ENCODE data around the gene XCR1. TPM values are rescaled to one million over a fixed set of nuclear protein-coding genes. Genes with fewer than 3 reads are reported as not detected.

The XCR1 gene
- total RNA-seq, 4 donors from 2014 or later: 0.38 to 8.2 (median 3.0) TPM

- DNase-seq (ENCODE audit: low spot score in 2 of 2): no peak
These were observed 9.6 kb downstream of the XCR1 start for GRCh38 chr3:46017720-46018119.

GRCh38 chr3:46013316-46014094, 13.8 kb downstream of the XCR1 start:
- intact Hi-C loops (cut with DNase I; ENCODE audit: low total_unique reads): no loop called here
- DNase-seq (ENCODE audit: low spot score in 2 of 2): peak in 1 of 2 donors; percentile 15
- H3K4me3 ChIP-seq (ENCODE audit: low read depth, poor library complexity, severe bottlenecking): no peak overlapping the region
- WGBS, 2 donors: 74 to 75% methylated on average over 7 of the region's 7 CpGs
- TF ChIP-seq CTCF (IDR thresholded peaks at IDR 0.05): no peak
- no peak for TF ChIP-seq POLR2A (IDR thresholded peaks at IDR 0.05)

More at GRCh38 chr3:46017720-46018119, 9.6 kb downstream of the XCR1 start:
- TF ChIP-seq POLR2A (IDR thresholded peaks at IDR 0.05): no peak
- TF ChIP-seq CTCF (IDR thresholded peaks at IDR 0.05): no peak
- WGBS, 2 donors: 63 to 77% methylated on average over 2 of the region's 2 CpGs
- H3K4me3 ChIP-seq (ENCODE audit: low read depth, poor library complexity, severe bottlenecking): no peak overlapping the region
- intact Hi-C loops (cut with DNase I; ENCODE audit: low total_unique reads): no loop called here

GRCh38 chr3:46012246-46012645, 15.0 kb downstream of the XCR1 start:
- peak in 1 of 2 donors; percentile 29 for DNase-seq (ENCODE audit: low spot score in 2 of 2)

GRCh38 chr3:46010519-46011113, 16.7 kb downstream of the XCR1 start:
- no peak overlapping the region for H3K4me3 ChIP-seq (ENCODE audit: low read depth, poor library complexity, severe bottlenecking)
- TF ChIP-seq POLR2A (IDR thresholded peaks at IDR 0.05): no peak
- TF ChIP-seq CTCF (IDR thresholded peaks at IDR 0.05): no peak
- intact Hi-C loops (cut with DNase I; ENCODE audit: low total_unique reads): no loop called here
- WGBS, 2 donors: 96 to 97% methylated on average over 2 of the region's 2 CpGs
- peak in 1 of 2 donors; percentile 3 for DNase-seq (ENCODE audit: low spot score in 2 of 2)

More at GRCh38 chr3:46012246-46012645, 15.0 kb downstream of the XCR1 start:
- TF ChIP-seq POLR2A (IDR thresholded peaks at IDR 0.05): no peak
- no peak for TF ChIP-seq CTCF (IDR thresholded peaks at IDR 0.05)
- intact Hi-C loops (cut with DNase I; ENCODE audit: low total_unique reads): no loop called here
- H3K4me3 ChIP-seq (ENCODE audit: low read depth, poor library complexity, severe bottlenecking): no peak overlapping the region
- 87 to 90% methylated on average over 4 of the region's 4 CpGs for WGBS, 2 donors

- 69 to 92% methylated on average over 6 of the region's 6 CpGs for WGBS, 2 donors
- no peak overlapping the region for H3K4me3 ChIP-seq (ENCODE audit: low read depth, poor library complexity, severe bottlenecking)
- TF ChIP-seq CTCF (IDR thresholded peaks at IDR 0.05): no peak
- TF ChIP-seq POLR2A (IDR thresholded peaks at IDR 0.05): no peak
- intact Hi-C loops (cut with DNase I; ENCODE audit: low total_unique reads): no loop called here
- DNase-seq (ENCODE audit: low spot score in 2 of 2): no peak
These were observed 19.2 kb downstream of the XCR1 start for GRCh38 chr3:46008058-46008457.
